Measurements from ENCODE around the gene DMRTC1B.
"Not testable (repeated sequence)": the region's sequence is repeated elsewhere in the genome, so short reads cannot be mapped to it uniquely, and the experiment has no call there.

GRCh38 chrX:72782560-72782959 is 5.9 kb downstream of the DMRTC1B start, which contains the start of gene FAM236B:
- not testable (repeated sequence) for TF ChIP-seq HDGF (IDR thresholded peaks at IDR 0.05; ENCODE audit: borderline replicate concordance); SUZ12 (IDR thresholded peaks at IDR 0.05); BHLHE40 (IDR thresholded peaks at IDR 0.05; ENCODE audit: borderline replicate concordance); L3MBTL2 (conservative IDR thresholded peaks at IDR 0.05); TARDBP (IDR thresholded peaks at IDR 0.05); PKNOX1 (IDR thresholded peaks at IDR 0.05); FOXM1 (IDR thresholded peaks at IDR 0.05; ENCODE audit: borderline replicate concordance)
